Measurements from ENCODE around the gene PRKRA.

- no peak for TF ChIP-seq EZH2 (IDR thresholded peaks at IDR 0.05)
- no peak for TF ChIP-seq ZNF274 (IDR thresholded peaks at IDR 0.05; ENCODE audit: low read depth, low read length)
- TF ChIP-seq FOSL1 (IDR thresholded peaks at IDR 0.05; ENCODE audit: low read depth) = no peak
- no peak for TF ChIP-seq CTCF (IDR thresholded peaks at IDR 0.05 in 2 of 3, conservative IDR thresholded peaks at IDR 0.05 in 1 of 3; ENCODE audit: borderline replicate concordance in 1 of 3, insufficient read depth in 1 of 3, low read depth in 2 of 3, low read length in 2 of 3)
- no peak for TF ChIP-seq CEBPB (IDR thresholded peaks at IDR 0.05; ENCODE audit: low read depth)
- no peak for TF ChIP-seq ZBTB33 (IDR thresholded peaks at IDR 0.05; ENCODE audit: extremely low read depth, insufficient replicate concordance, low read length)
- TF ChIP-seq EZH2phosphoT487 (IDR thresholded peaks at IDR 0.05; ENCODE audit: borderline replicate concordance) = no peak
- no peak for TF ChIP-seq SIN3A (IDR thresholded peaks at IDR 0.05; ENCODE audit: low read depth)
- no peak for TF ChIP-seq POLR2A (IDR thresholded peaks at IDR 0.05; ENCODE audit: borderline replicate concordance, extremely low read depth, insufficient read depth, insufficient read length)
- no peak for TF ChIP-seq ELF1 (IDR thresholded peaks at IDR 0.05; ENCODE audit: borderline replicate concordance, low read depth)
- no peak for TF ChIP-seq RAD21 (IDR thresholded peaks at IDR 0.05; ENCODE audit: low read depth)
- no peak for TF ChIP-seq JUND (IDR thresholded peaks at IDR 0.05)
- TF ChIP-seq POLR2AphosphoS5 (IDR thresholded peaks at IDR 0.05; ENCODE audit: low read depth, low read length) = no peak
Observed at GRCh38 chr2:178427458-178427857, 23.5 kb downstream of the PRKRA start.
